Right lobe of liver (tissue), 6 donors: ENCODE results near the gene VPS11. TPM values are rescaled to one million over a fixed set of nuclear protein-coding genes. Genes with fewer than 3 reads are reported as not detected.

Experiments used
- ATAC-seq, 4 donors: fragments of 200-7000 bp; cut with Tn5 transposase; one replicate each; pipeline ENCODE4 v1.9.1; 2020; ENCODE audit warnings: mild to moderate bottlenecking in 4 of 4, moderate library complexity in 4 of 4
- DNase-seq, 3 donors: peaks; one replicate each; pipeline ENCODE4 v3.0.0-alpha.2; 2020
- H3K27ac ChIP-seq, 3 donors: fragments of 200-600 bp; one replicate each; pipeline ENCODE4 v1.8.0; 2022
- H3K27me3 ChIP-seq, 2 donors: fragments of 200-600 bp; one replicate each; pipeline ENCODE4 v1.8.0; 2022
- H3K36me3 ChIP-seq, 4 donors: fragments of 200-600 bp; sonication (generic) in 1 of 4; one replicate each; pipeline versions ENCODE4 v1.5.1 to v1.8.0; 2017 to 2022; ENCODE audit warnings: control low read depth in 1 of 4
- H3K4me1 ChIP-seq, 4 donors: fragments of 200-600 bp; sonication (generic) in 1 of 4; one replicate each; pipeline versions ENCODE4 v1.5.1 to v1.8.0; 2017 to 2022; ENCODE audit warnings: control low read depth in 1 of 4
- H3K4me3 ChIP-seq, 3 donors: fragments of 200-600 bp; one replicate each; pipeline ENCODE4 v1.8.0; 2022
- H3K9me3 ChIP-seq, 4 donors: fragments of 200-600 bp; sonication (generic) in 1 of 4; one replicate each; pipeline versions ENCODE4 v1.5.1 to v1.8.0; 2017 to 2022; ENCODE audit warnings: control low read depth in 1 of 4
- CTCF ChIP-seq, 4 donors: fragments of 200-600 bp in 3 of 4; fragments of 450-650 bp in 1 of 4; IDR thresholded peaks; one replicate each; pipeline versions ENCODE4 v1.5.1 to v1.8.0; 2016 to 2022; ENCODE audit warnings: antibody characterized with exemption in 4 of 4, mild to moderate bottlenecking in 2 of 4
- POLR2A ChIP-seq: fragments of 450-650 bp; IDR thresholded peaks from one replicate; pipeline ENCODE4 v1.6.1; 2017; ENCODE audit warnings: antibody characterized with exemption, mild to moderate bottlenecking
- WGBS: methylation state at CpG from one replicate; pipeline ENCODE4 v1.1.6; 2018; ENCODE audit warnings: low coverage, low lambda C conversion rate; ENCODE audit not compliant: insufficient coverage; ENCODE audit errors: missing lambda C conversion rate; 5-methylcytosine and 5-hydroxymethylcytosine counted together
- intact Hi-C, 2 donors: fragments of 100-400 bp; cut with DNase I; formaldehyde crosslinking; loops; one replicate each; pipeline versions ENCODE4 v1.11.2 to v1.14.1; 2022
- total RNA-seq, 6 experiments: library from RNA; depleted of rRNA in 2 of 6; stranded (reverse); fragments of >200 nt in 2 of 6; fragmentation: NEBNext Ultra II Directional in 3 of 6; extraction: Animal tissue kit (Norgen Biotek cat#: 25700) in 3 of 6; gene quantifications; one replicate each; pipeline versions ENCODE4 v1.1.0 to v1.2.4, GENCODE V29; 2016 to 2023
- donor health status: DM: no; HTN: yes; CAD: no.
- donor health status: DM: no; HTN: no; CAD: no.
- donor health status: DM: no; HTN: no; CAD: no.
- donor health status: DM: no; HTN: yes; CAD: no.
- donor health status: DM: no; HTN: yes; CAD: no.

Gene VPS11
- total RNA-seq, 6 experiments from 2014 or later, result 8.5 to 18.3 (median 11.3) TPM

- Histone ChIP-seq H3K4me1 (no peaks in the 10 kb centered on the region), H3K27ac (no peak overlapping the region), H3K27me3 (no peaks in the 10 kb centered on the region), H3K4me3 (no peak overlapping the region), H3K36me3 (peaks cover 11 to 74% (median 46%) of the 10 kb centered on the region in 4 donors), H3K9me3 (no peaks in the 10 kb centered on the region)
- ATAC-seq (no peak), DNase-seq (no peak)
- intact Hi-C loops, result no loop called here
- WGBS, result 82% methylated on average over 5 of the region's 6 CpGs
- TF ChIP-seq CTCF (IDR thresholded peaks at IDR 0.05) (no peak), POLR2A (no peak)
Measured at GRCh38 chr11:119047205-119047604, 20.4 kb upstream of the VPS11 start.

GRCh38 chr11:119048644-119049043 lies 19.0 kb upstream of the VPS11 start:
- Histone ChIP-seq H3K9me3 (no peaks in the 10 kb centered on the region), H3K4me3 (no peak overlapping the region), H3K36me3 (peaks cover 11 to 88% (median 56%) of the 10 kb centered on the region in 4 donors), H3K27ac (no peak overlapping the region), H3K27me3 (no peaks in the 10 kb centered on the region), H3K4me1 (no peaks in the 10 kb centered on the region)
- WGBS, result 90% methylated on average over 2 of the region's 9 CpGs
- ATAC-seq, result no peak
- intact Hi-C loops, result no loop called here
- no peak for TF ChIP-seq POLR2A
- TF ChIP-seq CTCF (IDR thresholded peaks at IDR 0.05), result no peak
- no peak for DNase-seq

GRCh38 chr11:119049081-119049480 lies 18.5 kb upstream of the VPS11 start:
- no peak for TF ChIP-seq POLR2A
- TF ChIP-seq CTCF (IDR thresholded peaks at IDR 0.05), result no peak
- Histone ChIP-seq H3K4me3 (no peak overlapping the region), H3K27me3 (no peaks in the 10 kb centered on the region), H3K4me1 (no peaks in the 10 kb centered on the region), H3K9me3 (no peaks in the 10 kb centered on the region), H3K36me3 (peaks cover 14 to 93% (median 59%) of the 10 kb centered on the region in 4 donors), H3K27ac (no peak overlapping the region)
- intact Hi-C loops, result no loop called here
- no peak for DNase-seq
- 100% methylated on average over 1 of the region's 7 CpGs for WGBS
- no peak for ATAC-seq

GRCh38 chr11:119051440-119052162 lies 16.0 kb upstream of the VPS11 start:
- H3K36me3 ChIP-seq, result peaks cover 21 to 86% (median 57%) of the 10 kb centered on the region in 4 donors

More at GRCh38 chr11:119051440-119052162, 16.0 kb upstream of the VPS11 start:
- ATAC-seq (no peak), DNase-seq (no peak)
- intact Hi-C loops, result no loop called here
- Histone ChIP-seq H3K27me3 (no peaks in the 10 kb centered on the region), H3K4me1 (peaks cover 0 to 12% (median 0%) of the 10 kb centered on the region in 4 donors), H3K27ac (no peak overlapping the region), H3K9me3 (no peaks in the 10 kb centered on the region), H3K4me3 (no peak overlapping the region)
- 86% methylated on average over 12 of the region's 17 CpGs for WGBS
- no peak for TF ChIP-seq POLR2A
- no peak for TF ChIP-seq CTCF (IDR thresholded peaks at IDR 0.05)
